Spleen (tissue), 7 donors: ENCODE data around the gene TMEM108.

ENCODE experiments used
- CTCF ChIP-seq, 11 experiments: fragments of 200-600 bp in 7 of 11; fragments of 450-650 bp in 4 of 11; sonication (generic) in 4 of 11; IDR thresholded peaks in 8 of 11; conservative IDR thresholded peaks in 3 of 11; 1 replicate in 7 of 11; 2 replicates in 4 of 11; pipeline versions ENCODE4 v1.4.0 to v1.8.0; 2016 to 2021; ENCODE audit warnings: antibody characterized with exemption in 11 of 11, inconsistent platforms in 4 of 11, mild to moderate bottlenecking in 1 of 11
- POLR2A ChIP-seq, 3 donors: fragments of 450-650 bp; IDR thresholded peaks; one replicate each; pipeline ENCODE4 v1.5.1; 2017; ENCODE audit warnings: antibody characterized with exemption in 3 of 3, mild to moderate bottlenecking in 1 of 3
- POLR2AphosphoS5 ChIP-seq, 3 donors: sonication (generic); formaldehyde crosslinking; IDR thresholded peaks; one replicate each; pipeline ENCODE4 v1.5.1; 2017; ENCODE audit warnings: antibody characterized with exemption in 3 of 3
- donor health status: DM: no; HTN: no; CAD: no; lungs with moderate emphysema.
- donor health status: DM: no; HTN: no; CAD: no.
- donor health status: DM: no; HTN: no; CAD: no.

- TF ChIP-seq CTCF (IDR thresholded peaks at IDR 0.05 in 8 of 11, conservative IDR thresholded peaks at IDR 0.05 in 3 of 11) (no peak), POLR2AphosphoS5 (IDR thresholded peaks at IDR 0.05) (no peak), POLR2A (IDR thresholded peaks at IDR 0.05) (no peak)
Observed at GRCh38 chr3:133138017-133138416, 99.8 kb downstream of the TMEM108 start.
